ENCODE measurements around the gene COL10A1. TPM values are rescaled to one million over a fixed set of nuclear protein-coding genes. Genes with fewer than 3 reads are reported as not detected.
A peak's percentile ranks its signal among the peaks of the same experiment; 100 is the strongest.

Gene COL10A1
- total RNA-seq, 1 experiment from 2014 or later: not detected

DNA sequence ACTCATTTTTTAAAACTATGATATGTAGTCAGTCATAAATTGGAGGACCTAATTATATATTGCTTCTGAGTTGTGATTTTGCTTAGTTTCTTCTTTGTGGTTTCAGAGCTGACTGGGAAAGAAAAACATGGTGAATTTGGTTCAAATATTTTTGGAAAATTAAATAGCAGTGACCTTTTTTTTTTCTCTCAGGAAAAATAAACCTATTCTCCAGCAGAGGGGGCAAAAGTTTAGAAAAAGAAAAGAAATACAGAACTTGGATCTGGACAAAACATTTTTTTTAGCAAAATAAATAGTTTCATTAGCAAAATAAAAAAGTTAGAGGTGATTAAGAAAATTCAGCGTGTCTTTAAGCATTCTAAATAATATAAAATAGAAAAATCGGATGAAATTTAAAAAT is 10.2 kb downstream of the COL10A1 start:
- Mint-ChIP-seq H3K27ac (no peak overlapping the region), H3K9me3 (no peaks in the 10 kb centered on the region), H3K4me3 (no peak overlapping the region), H3K27me3 (ENCODE audit: low read depth) (no peaks in the 10 kb centered on the region), H3K36me3 (ENCODE audit: insufficient read depth in 1 of 3, low read depth in 3 of 3) (peaks cover 17 to 52% (median 45%) of the 10 kb centered on the region in 3 experiments; a peak in 6 of 7 replicates), H3K4me1 (peaks cover 2% of the 10 kb centered on the region in 2 experiments; a peak in 2 of 4 replicates)
- Histone ChIP-seq H3K14ac (ENCODE audit: insufficient read depth, low read length) (no peak overlapping the region), H3K9ac (ENCODE audit: extremely low read depth, insufficient read length, low read length) (no peak overlapping the region), H2AFZ (ENCODE audit: low read length) (no peak overlapping the region), H4K5ac (ENCODE audit: insufficient read length, low read depth, low read length) (no peak overlapping the region), H3K18ac (ENCODE audit: insufficient read length, low read depth, low read length) (no peak overlapping the region), H2BK15ac (ENCODE audit: low read depth, low read length) (no peak overlapping the region), H3K9me3 (ENCODE audit: control insufficient read depth, low read depth, low read length) (no peaks in the 10 kb centered on the region), H4K91ac (ENCODE audit: insufficient read length, low read depth, low read length) (no peak overlapping the region), H2AK5ac (ENCODE audit: insufficient read length, low read length) (no peak overlapping the region), H3K4me1 (ENCODE audit: insufficient read depth, low read length) (no peaks in the 10 kb centered on the region), H3K79me2 (ENCODE audit: insufficient read depth, low read length) (no peaks in the 10 kb centered on the region), H4K8ac (replicated peaks; ENCODE audit: insufficient read length, low read depth, low read length) (no peak overlapping the region), H3K56ac (ENCODE audit: insufficient read length, low read depth, low read length) (no peak overlapping the region), H3K23me2 (ENCODE audit: insufficient read length, low read depth, low read length, poor library complexity, severe bottlenecking) (no peaks in the 10 kb centered on the region), H3K27ac (ENCODE audit: insufficient read length, low read depth, low read length) (no peak overlapping the region), H3K4ac (ENCODE audit: low read depth, low read length) (no peak overlapping the region), H3K27me3 (ENCODE audit: insufficient read depth, low read length) (no peaks in the 10 kb centered on the region), H2BK20ac (ENCODE audit: low read depth, low read length, poor library complexity, severe bottlenecking) (no peak overlapping the region), H3K79me1 (ENCODE audit: insufficient read depth, low read depth, low read length, poor library complexity, severe bottlenecking) (no peaks in the 10 kb centered on the region), H2BK12ac (ENCODE audit: insufficient read length, low read depth, low read length) (no peak overlapping the region), H2BK120ac (ENCODE audit: low read depth, low read length, poor library complexity, severe bottlenecking) (no peak overlapping the region), H3K4me2 (ENCODE audit: insufficient read depth, insufficient read length, low read length) (no peak overlapping the region), H2BK5ac (ENCODE audit: insufficient read length, low read length) (no peak overlapping the region), H3K23ac (ENCODE audit: insufficient read length, low read depth, low read length) (no peak overlapping the region), H3T11ph (ENCODE audit: low read length) (no peak overlapping the region), H4K20me1 (ENCODE audit: control insufficient read depth, insufficient read depth, insufficient read length) (no peaks in the 10 kb centered on the region)
- WGBS (ENCODE audit: extremely low coverage, insufficient read length, low lambda C conversion rate): no CpG with 5 or more reads among the region's 2 CpGs
- no peak for DNase-seq
- TF ChIP-seq, protein P1, sequence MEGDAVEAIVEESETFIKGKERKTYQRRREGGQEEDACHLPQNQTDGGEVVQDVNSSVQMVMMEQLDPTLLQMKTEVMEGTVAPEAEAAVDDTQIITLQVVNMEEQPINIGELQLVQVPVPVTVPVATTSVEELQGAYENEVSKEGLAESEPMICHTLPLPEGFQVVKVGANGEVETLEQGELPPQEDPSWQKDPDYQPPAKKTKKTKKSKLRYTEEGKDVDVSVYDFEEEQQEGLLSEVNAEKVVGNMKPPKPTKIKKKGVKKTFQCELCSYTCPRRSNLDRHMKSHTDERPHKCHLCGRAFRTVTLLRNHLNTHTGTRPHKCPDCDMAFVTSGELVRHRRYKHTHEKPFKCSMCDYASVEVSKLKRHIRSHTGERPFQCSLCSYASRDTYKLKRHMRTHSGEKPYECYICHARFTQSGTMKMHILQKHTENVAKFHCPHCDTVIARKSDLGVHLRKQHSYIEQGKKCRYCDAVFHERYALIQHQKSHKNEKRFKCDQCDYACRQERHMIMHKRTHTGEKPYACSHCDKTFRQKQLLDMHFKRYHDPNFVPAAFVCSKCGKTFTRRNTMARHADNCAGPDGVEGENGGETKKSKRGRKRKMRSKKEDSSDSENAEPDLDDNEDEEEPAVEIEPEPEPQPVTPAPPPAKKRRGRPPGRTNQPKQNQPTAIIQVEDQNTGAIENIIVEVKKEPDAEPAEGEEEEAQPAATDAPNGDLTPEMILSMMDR (conservative IDR thresholded peaks at IDR 0.05): peak; percentile 54
